Smooth muscle cell of trachea (primary cell): ENCODE results near the gene CXXC5. TPM values are rescaled to one million over a fixed set of nuclear protein-coding genes. Genes with fewer than 3 reads are reported as not detected.

ENCODE experiments used
- total RNA-seq: library from RNA; depleted of rRNA; stranded (reverse); fragments of >200 nt; gene quantifications from 2 replicates; pipeline ENCODE4 v1.2.1, GENCODE V29; 2014

CXXC5 gene
- total RNA-seq, result 57.9 and 140 TPM in 2 replicates

DNA sequence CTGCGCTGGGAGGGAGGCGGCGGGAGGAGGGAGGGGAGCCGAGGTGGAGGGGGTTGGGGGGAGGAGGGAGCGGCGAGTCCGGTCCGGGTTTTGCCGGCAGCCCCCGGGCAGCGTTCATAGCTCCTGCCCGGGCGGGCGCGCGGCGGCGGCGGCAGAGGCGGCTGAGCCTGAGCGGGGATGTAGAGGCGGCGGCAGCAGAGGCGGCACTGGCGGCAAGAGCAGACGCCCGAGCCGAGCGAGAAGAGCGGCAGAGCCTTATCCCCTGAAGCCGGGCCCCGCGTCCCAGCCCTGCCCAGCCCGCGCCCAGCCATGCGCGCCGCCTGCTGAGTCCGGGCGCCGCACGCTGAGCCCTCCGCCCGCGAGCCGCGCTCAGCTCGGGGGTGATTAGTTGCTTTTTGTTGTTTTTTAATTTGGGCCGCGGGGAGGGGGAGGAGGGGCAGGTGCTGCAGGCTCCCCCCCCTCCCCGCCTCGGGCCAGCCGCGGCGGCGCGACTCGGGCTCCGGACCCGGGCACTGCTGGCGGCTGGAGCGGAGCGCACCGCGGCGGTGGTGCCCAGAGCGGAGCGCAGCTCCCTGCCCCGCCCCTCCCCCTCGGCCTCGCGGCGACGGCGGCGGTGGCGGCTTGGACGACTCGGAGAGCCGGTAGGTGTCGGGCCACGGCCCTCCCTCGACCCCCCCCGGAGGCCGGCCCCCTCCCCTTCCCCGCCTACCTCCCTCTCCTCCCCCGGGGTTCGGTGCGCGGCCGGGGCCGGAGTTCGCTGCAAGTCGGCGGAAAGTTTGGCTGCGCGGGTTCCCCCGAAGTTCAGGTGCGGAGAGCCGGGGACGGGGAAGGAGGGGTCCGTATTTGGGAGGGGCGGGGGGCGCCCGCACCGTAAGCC is at the start of gene CXXC5:
CXXC5 (plus strand) TSS at position 145 of the 877 bp plus-strand sequence. CDS start 32,175 bp downstream, outside the sequence.

Other genes with a start within 250 kb of the CXXC5 start
- gene SPATA24, start 244.3 kb upstream of the CXXC5 start, total RNA-seq, result 2.5 and 10.9 TPM in 2 replicates
- gene DNAJC18, start 208.8 kb upstream of the CXXC5 start, total RNA-seq, result 10.9 and 12.4 TPM in 2 replicates
- 0.33 and 1.2 TPM in 2 replicates for gene ECSCR, start 185.6 kb upstream of the CXXC5 start, total RNA-seq
- not detected in 2 replicates for gene SMIM33, start 177.3 kb upstream of the CXXC5 start, total RNA-seq
- gene STING1, start 165.6 kb upstream of the CXXC5 start, total RNA-seq, result 58.9 and 67.6 TPM in 2 replicates
- 50.0 and 61.2 TPM in 2 replicates for gene UBE2D2, start 87.0 kb upstream of the CXXC5 start, total RNA-seq
- gene PSD2, start 147.5 kb downstream of the CXXC5 start, total RNA-seq, result 0.17 TPM in 1 of 2 replicates, not detected in the other